A549 (cell line): ENCODE results near the gene GJA4. TPM values are rescaled to one million over a fixed set of nuclear protein-coding genes. Genes with fewer than 3 reads are reported as not detected.

Experiments used
- ATAC-seq, 2 experiments: fragments of 200-7000 bp in 1 of 2; fragments of >200 bp in 1 of 2; cut with Nextera tagmentation in 1 of 2; cut with Tn5 transposase in 1 of 2; 3 replicates each; pipeline versions ENCODE4 v1.8.0 to v1.9.1; 2018 to 2020; ENCODE audit warnings: mild to moderate bottlenecking in 1 of 2, moderate library complexity in 1 of 2
- CTCF ChIA-PET: fragments of 300-600 bp; sonication (Branson Sonifier 250); formaldehyde crosslinking; extraction: SDS; loops from one replicate; lab custom pipeline; 2021; ENCODE audit warnings: antibody characterized with exemption, inconsistent platforms; lab: Yijun Ruan, JAX
- POLR2A ChIA-PET: fragments of 350-600 bp; formaldehyde crosslinking; extraction: SDS; loops from one replicate; lab custom pipeline; 2021; ENCODE audit warnings: antibody characterized with exemption, inconsistent platforms; lab: Yijun Ruan, JAX
- DNase-seq, 2 experiments: peaks; one replicate each; pipeline versions ENCODE4 v3.0.0 to v3.0.0-alpha.2; 2011 to 2016; ENCODE audit warnings: low read depth in 1 of 2, low spot score in 1 of 2
- FAIRE-seq: peaks from 2 replicates; lab custom pipeline; 2011; peaks lifted over from hg19 to GRCh38; lab: Jason Lieb, UNC
- H3K27ac ChIP-seq, 2 experiments: fragments of >200 bp; sonication (Bioruptor Twin); formaldehyde crosslinking; 3 replicates each; pipeline ENCODE4 v1.5.1; 2016 to 2017
- H3K4me1 ChIP-seq: fragments of >200 bp; sonication (Bioruptor Twin); formaldehyde crosslinking; 3 replicates; pipeline ENCODE4 v1.6.1; 2016
- H3K4me2 ChIP-seq: fragments of >200 bp; sonication (Bioruptor Twin); formaldehyde crosslinking; 3 replicates; pipeline ENCODE4 v1.6.1; 2016
- H3K4me3 ChIP-seq: fragments of >200 bp; sonication (Bioruptor Twin); formaldehyde crosslinking; 3 replicates; pipeline ENCODE4 v1.5.1; 2016
- H3K9me3 ChIP-seq: fragments of >200 bp; sonication (Bioruptor Twin); formaldehyde crosslinking; 3 replicates; pipeline ENCODE4 v1.6.1; 2016
- CBX2 ChIP-seq: fragments of 200-600 bp; sonication (generic); IDR thresholded peaks from 2 replicates; pipeline ENCODE4 v1.6.1; 2016; ENCODE audit warnings: low read depth, mild to moderate bottlenecking, borderline replicate concordance
- CBX8 ChIP-seq: fragments of 200-600 bp; sonication (generic); IDR thresholded peaks from 2 replicates; pipeline ENCODE4 v1.6.1; 2016
- EHMT2 ChIP-seq: fragments of 200-600 bp; sonication (generic); IDR thresholded peaks from 2 replicates; pipeline ENCODE4 v1.6.1; 2016; ENCODE audit warnings: antibody characterized with exemption, low read depth, mild to moderate bottlenecking, moderate library complexity
- ESRRA ChIP-seq: fragments of 150-350 bp; IDR thresholded peaks from 2 replicates; pipeline ENCODE4 v1.6.1; 2014; ENCODE audit warnings: mild to moderate bottlenecking, low read length, borderline replicate concordance
- FOSB ChIP-seq: fragments of 250-450 bp; sonication (Bioruptor Pico); IDR thresholded peaks from 2 replicates; pipeline ENCODE4 v1.5.0; 2020; ENCODE audit warnings: mild to moderate bottlenecking, moderate library complexity
- FOXS1 ChIP-seq: fragments of 250-450 bp; sonication (Bioruptor Pico); IDR thresholded peaks from 2 replicates; pipeline ENCODE4 v1.5.0; 2020; ENCODE audit warnings: mild to moderate bottlenecking, moderate library complexity
- GATA3 ChIP-seq: IDR thresholded peaks from 2 replicates; pipeline ENCODE4 v1.6.1; 2012; ENCODE audit warnings: borderline replicate concordance
- HOXA7 ChIP-seq: fragments of 250-450 bp; sonication (Bioruptor Pico); IDR thresholded peaks from 2 replicates; pipeline ENCODE4 v1.5.0; 2020; ENCODE audit warnings: mild to moderate bottlenecking, moderate library complexity
- KDM1A ChIP-seq: fragments of 200-600 bp; sonication (generic); IDR thresholded peaks from 2 replicates; pipeline ENCODE4 v1.6.1; 2016; ENCODE audit warnings: low read depth, mild to moderate bottlenecking
- KDM5A ChIP-seq: fragments of 200-600 bp; sonication (generic); IDR thresholded peaks from 2 replicates; pipeline ENCODE4 v1.6.1; 2016; ENCODE audit warnings: antibody characterized with exemption, mild to moderate bottlenecking
- NR3C1 ChIP-seq: fragments of >200 bp; sonication (Bioruptor Twin); formaldehyde crosslinking; IDR thresholded peaks from 3 replicates; pipeline ENCODE4 v1.6.1; 2017
- RNF2 ChIP-seq: fragments of 200-600 bp; sonication (generic); IDR thresholded peaks from 2 replicates; pipeline ENCODE4 v1.6.1; 2016; ENCODE audit warnings: low read depth, mild to moderate bottlenecking, antibody characterized with exemption, moderate library complexity, borderline replicate concordance
- ZFP36 ChIP-seq: fragments of 450-650 bp; IDR thresholded peaks from 2 replicates; pipeline ENCODE4 v1.6.1; 2014; ENCODE audit warnings: borderline replicate concordance; ENCODE audit not compliant: partially characterized antibody
- ZNF302 ChIP-seq: fragments of 250-450 bp; sonication (Bioruptor Pico); IDR thresholded peaks from 2 replicates; pipeline ENCODE4 v1.9.0; 2021; ENCODE audit warnings: inconsistent platforms, mild to moderate bottlenecking, moderate library complexity
- ZSCAN20 ChIP-seq: fragments of 250-450 bp; sonication (Bioruptor Pico); IDR thresholded peaks from 2 replicates; pipeline ENCODE4 v1.8.0; 2022; ENCODE audit warnings: mild to moderate bottlenecking, moderate library complexity
- WGBS: methylation state at CpG from one replicate; pipeline ENCODE4 v1.1.6; 2017; ENCODE audit errors: missing lambda C conversion rate; 5-methylcytosine and 5-hydroxymethylcytosine counted together
- polyA plus RNA-seq, 4 experiments: library from polyadenylated mRNA; depleted of rRNA in 3 of 4; stranded (reverse); fragments of >200 nt; fragmentation: RNase III in 1 of 4; extraction: RNeasy Plus Mini Kit Qiagen cat#74134 plus additional on column Dnase treatment in 1 of 4; gene quantifications; 2 replicates in 3 of 4; 3 replicates in 1 of 4; pipeline ENCODE4 v1.2.3, GENCODE V29; 2011 to 2017
- TF ChIP-seq, protein P1 (sequence below): IDR thresholded peaks from 2 replicates; pipeline ENCODE4 v1.6.1; 2012
- TF ChIP-seq, protein P2 (sequence below): fragments of >200 bp; sonication (Bioruptor Twin); formaldehyde crosslinking; IDR thresholded peaks from 2 replicates; pipeline ENCODE4 v1.6.1; 2016
- TF ChIP-seq, protein P3 (sequence below): fragments of 250-450 bp; sonication (Bioruptor Pico); IDR thresholded peaks from 2 replicates; pipeline ENCODE4 v1.5.0; 2021; ENCODE audit warnings: mild to moderate bottlenecking, moderate library complexity, borderline replicate concordance
- TF ChIP-seq, protein P4 (sequence below): fragments of >200 bp; sonication (Bioruptor Twin); formaldehyde crosslinking; IDR thresholded peaks from 3 replicates; pipeline ENCODE4 v1.6.1; 2016
- TF ChIP-seq, protein P5 (sequence below): IDR thresholded peaks from 2 replicates; pipeline ENCODE4 v1.6.1; 2012
- TF ChIP-seq, protein P6 (sequence below): fragments of >200 bp; sonication (Bioruptor Twin); formaldehyde crosslinking; IDR thresholded peaks from 3 replicates; pipeline ENCODE4 v1.5.1; 2016
- TF ChIP-seq, protein P7 (sequence below): fragments of 150-350 bp; IDR thresholded peaks from 2 replicates; pipeline ENCODE4 v1.6.1; 2014; ENCODE audit warnings: low read depth, mild to moderate bottlenecking, low read length
- TF ChIP-seq, protein P8 (sequence below): fragments of 250-450 bp; sonication (Bioruptor Pico); IDR thresholded peaks from 2 replicates; pipeline ENCODE4 v1.5.0; 2020; ENCODE audit warnings: low read depth, mild to moderate bottlenecking, moderate library complexity

The GJA4 gene
- polyA plus RNA-seq, 2 of the 4 experiments (the other 2 are of a cell fraction), result not detected

DNA sequence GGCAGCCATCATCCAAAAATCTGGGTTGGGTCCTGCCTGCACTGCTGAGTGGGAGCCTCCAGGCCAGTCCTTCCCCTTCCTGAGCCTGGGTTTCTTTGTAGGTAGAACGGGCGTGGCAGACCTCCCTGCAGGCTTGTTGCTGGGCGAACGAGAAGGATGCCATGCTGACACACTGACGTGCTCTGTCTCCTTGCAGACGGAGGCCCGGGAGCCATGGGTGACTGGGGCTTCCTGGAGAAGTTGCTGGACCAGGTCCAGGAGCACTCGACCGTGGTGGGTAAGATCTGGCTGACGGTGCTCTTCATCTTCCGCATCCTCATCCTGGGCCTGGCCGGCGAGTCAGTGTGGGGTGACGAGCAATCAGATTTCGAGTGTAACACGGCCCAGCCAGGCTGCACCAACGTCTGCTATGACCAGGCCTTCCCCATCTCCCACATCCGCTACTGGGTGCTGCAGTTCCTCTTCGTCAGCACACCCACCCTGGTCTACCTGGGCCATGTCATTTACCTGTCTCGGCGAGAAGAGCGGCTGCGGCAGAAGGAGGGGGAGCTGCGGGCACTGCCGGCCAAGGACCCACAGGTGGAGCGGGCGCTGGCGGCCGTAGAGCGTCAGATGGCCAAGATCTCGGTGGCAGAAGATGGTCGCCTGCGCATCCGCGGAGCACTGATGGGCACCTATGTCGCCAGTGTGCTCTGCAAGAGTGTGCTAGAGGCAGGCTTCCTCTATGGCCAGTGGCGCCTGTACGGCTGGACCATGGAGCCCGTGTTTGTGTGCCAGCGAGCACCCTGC, 1.4 kb downstream of the GJA4 start:
- WGBS, result 82% methylated on average over 24 of the region's 40 CpGs
- no peak for TF ChIP-seq ZSCAN20 (CRISPR knock-in tag)
- TF ChIP-seq FOSB (CRISPR knock-in tag), result no peak
- TF ChIP-seq, protein P1, sequence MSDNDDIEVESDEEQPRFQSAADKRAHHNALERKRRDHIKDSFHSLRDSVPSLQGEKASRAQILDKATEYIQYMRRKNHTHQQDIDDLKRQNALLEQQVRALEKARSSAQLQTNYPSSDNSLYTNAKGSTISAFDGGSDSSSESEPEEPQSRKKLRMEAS, result no peak
- no peak for TF ChIP-seq NR3C1
- no peak for TF ChIP-seq CBX8
- TF ChIP-seq EHMT2, result no peak
- TF ChIP-seq, protein P2, sequence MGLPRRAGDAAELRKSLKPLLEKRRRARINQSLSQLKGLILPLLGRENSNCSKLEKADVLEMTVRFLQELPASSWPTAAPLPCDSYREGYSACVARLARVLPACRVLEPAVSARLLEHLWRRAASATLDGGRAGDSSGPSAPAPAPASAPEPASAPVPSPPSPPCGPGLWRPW, result no peak
- TF ChIP-seq, protein P3, sequence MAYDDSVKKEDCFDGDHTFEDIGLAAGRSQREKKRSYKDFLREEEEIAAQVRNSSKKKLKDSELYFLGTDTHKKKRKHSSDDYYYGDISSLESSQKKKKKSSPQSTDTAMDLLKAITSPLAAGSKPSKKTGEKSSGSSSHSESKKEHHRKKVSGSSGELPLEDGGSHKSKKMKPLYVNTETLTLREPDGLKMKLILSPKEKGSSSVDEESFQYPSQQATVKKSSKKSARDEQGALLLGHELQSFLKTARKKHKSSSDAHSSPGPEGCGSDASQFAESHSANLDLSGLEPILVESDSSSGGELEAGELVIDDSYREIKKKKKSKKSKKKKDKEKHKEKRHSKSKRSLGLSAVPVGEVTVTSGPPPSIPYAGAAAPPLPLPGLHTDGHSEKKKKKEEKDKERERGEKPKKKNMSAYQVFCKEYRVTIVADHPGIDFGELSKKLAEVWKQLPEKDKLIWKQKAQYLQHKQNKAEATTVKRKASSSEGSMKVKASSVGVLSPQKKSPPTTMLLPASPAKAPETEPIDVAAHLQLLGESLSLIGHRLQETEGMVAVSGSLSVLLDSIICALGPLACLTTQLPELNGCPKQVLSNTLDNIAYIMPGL (CRISPR knock-in tag), result no peak
- TF ChIP-seq KDM1A, result no peak
- ChIA-PET CTCF (no interaction called here), POLR2A (no interaction called here)
- no peaks in the 10 kb centered on the region for H3K4me1 ChIP-seq
- no peak overlapping the region for H3K4me3 ChIP-seq
- H3K4me2 ChIP-seq, result no peak overlapping the region
- H3K27ac ChIP-seq, result no peak overlapping the region
- FAIRE-seq, result no peak
- H3K9me3 ChIP-seq, result no peaks in the 10 kb centered on the region
- DNase-seq, result no peak
- ATAC-seq, result no peak

DNA sequence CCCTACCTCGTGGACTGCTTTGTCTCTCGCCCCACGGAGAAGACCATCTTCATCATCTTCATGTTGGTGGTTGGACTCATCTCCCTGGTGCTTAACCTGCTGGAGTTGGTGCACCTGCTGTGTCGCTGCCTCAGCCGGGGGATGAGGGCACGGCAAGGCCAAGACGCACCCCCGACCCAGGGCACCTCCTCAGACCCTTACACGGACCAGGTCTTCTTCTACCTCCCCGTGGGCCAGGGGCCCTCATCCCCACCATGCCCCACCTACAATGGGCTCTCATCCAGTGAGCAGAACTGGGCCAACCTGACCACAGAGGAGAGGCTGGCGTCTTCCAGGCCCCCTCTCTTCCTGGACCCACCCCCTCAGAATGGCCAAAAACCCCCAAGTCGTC, 2.0 kb downstream of the GJA4 start:
- WGBS, result 79% methylated on average over 6 of the region's 12 CpGs
- FAIRE-seq, result no peak
- no peak for ATAC-seq
- Histone ChIP-seq H3K4me1 (no peaks in the 10 kb centered on the region), H3K9me3 (no peaks in the 10 kb centered on the region), H3K4me3 (no peak overlapping the region), H3K27ac (no peak overlapping the region), H3K4me2 (no peak overlapping the region)
- ChIA-PET CTCF (no interaction called here), POLR2A (no interaction called here)
- TF ChIP-seq, protein P4, sequence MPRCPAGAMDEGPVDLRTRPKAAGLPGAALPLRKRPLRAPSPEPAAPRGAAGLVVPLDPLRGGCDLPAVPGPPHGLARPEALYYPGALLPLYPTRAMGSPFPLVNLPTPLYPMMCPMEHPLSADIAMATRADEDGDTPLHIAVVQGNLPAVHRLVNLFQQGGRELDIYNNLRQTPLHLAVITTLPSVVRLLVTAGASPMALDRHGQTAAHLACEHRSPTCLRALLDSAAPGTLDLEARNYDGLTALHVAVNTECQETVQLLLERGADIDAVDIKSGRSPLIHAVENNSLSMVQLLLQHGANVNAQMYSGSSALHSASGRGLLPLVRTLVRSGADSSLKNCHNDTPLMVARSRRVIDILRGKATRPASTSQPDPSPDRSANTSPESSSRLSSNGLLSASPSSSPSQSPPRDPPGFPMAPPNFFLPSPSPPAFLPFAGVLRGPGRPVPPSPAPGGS, result no peak
- TF ChIP-seq HOXA7 (CRISPR knock-in tag) (no peak), GATA3 (no peak), KDM5A (no peak), RNF2 (no peak), ESRRA (no peak), ZNF302 (no peak), CBX8 (no peak), FOXS1 (CRISPR knock-in tag) (no peak), CBX2 (no peak), ZFP36 (no peak)
- TF ChIP-seq, protein P5, sequence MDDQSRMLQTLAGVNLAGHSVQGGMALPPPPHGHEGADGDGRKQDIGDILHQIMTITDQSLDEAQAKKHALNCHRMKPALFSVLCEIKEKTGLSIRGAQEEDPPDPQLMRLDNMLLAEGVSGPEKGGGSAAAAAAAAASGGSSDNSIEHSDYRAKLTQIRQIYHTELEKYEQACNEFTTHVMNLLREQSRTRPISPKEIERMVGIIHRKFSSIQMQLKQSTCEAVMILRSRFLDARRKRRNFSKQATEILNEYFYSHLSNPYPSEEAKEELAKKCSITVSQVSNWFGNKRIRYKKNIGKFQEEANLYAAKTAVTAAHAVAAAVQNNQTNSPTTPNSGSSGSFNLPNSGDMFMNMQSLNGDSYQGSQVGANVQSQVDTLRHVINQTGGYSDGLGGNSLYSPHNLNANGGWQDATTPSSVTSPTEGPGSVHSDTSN, result no peak
- TF ChIP-seq, protein P6, sequence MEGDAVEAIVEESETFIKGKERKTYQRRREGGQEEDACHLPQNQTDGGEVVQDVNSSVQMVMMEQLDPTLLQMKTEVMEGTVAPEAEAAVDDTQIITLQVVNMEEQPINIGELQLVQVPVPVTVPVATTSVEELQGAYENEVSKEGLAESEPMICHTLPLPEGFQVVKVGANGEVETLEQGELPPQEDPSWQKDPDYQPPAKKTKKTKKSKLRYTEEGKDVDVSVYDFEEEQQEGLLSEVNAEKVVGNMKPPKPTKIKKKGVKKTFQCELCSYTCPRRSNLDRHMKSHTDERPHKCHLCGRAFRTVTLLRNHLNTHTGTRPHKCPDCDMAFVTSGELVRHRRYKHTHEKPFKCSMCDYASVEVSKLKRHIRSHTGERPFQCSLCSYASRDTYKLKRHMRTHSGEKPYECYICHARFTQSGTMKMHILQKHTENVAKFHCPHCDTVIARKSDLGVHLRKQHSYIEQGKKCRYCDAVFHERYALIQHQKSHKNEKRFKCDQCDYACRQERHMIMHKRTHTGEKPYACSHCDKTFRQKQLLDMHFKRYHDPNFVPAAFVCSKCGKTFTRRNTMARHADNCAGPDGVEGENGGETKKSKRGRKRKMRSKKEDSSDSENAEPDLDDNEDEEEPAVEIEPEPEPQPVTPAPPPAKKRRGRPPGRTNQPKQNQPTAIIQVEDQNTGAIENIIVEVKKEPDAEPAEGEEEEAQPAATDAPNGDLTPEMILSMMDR, result no peak
- TF ChIP-seq, protein P7, sequence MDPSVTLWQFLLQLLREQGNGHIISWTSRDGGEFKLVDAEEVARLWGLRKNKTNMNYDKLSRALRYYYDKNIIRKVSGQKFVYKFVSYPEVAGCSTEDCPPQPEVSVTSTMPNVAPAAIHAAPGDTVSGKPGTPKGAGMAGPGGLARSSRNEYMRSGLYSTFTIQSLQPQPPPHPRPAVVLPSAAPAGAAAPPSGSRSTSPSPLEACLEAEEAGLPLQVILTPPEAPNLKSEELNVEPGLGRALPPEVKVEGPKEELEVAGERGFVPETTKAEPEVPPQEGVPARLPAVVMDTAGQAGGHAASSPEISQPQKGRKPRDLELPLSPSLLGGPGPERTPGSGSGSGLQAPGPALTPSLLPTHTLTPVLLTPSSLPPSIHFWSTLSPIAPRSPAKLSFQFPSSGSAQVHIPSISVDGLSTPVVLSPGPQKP, result no peak
- TF ChIP-seq, protein P1, result no peak
- TF ChIP-seq, protein P8, sequence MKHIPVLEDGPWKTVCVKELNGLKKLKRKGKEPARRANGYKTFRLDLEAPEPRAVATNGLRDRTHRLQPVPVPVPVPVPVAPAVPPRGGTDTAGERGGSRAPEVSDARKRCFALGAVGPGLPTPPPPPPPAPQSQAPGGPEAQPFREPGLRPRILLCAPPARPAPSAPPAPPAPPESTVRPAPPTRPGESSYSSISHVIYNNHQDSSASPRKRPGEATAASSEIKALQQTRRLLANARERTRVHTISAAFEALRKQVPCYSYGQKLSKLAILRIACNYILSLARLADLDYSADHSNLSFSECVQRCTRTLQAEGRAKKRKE (CRISPR knock-in tag), result no peak
- no peak for DNase-seq
